Measurements from ENCODE around the gene PXDC1. TPM values are rescaled to one million over a fixed set of nuclear protein-coding genes. Genes with fewer than 3 reads are reported as not detected.

PXDC1 gene
- total RNA-seq, 1 experiment from 2014 or later = 36.2 TPM

- H3K36me3 ChIP-seq (ENCODE audit: control insufficient read depth, insufficient read depth, low read length) = no peaks in the 10 kb centered on the region
- in situ Hi-C loops (cut with HindIII; ENCODE audit: low pct_unique_long_range_greater_than_20kb, low sequenced_read_pairs) = no loop called here
- H3K9me3 ChIP-seq (ENCODE audit: control insufficient read depth, insufficient read depth, low read depth, low read length) = no peaks in the 10 kb centered on the region
- DNase-seq (ENCODE audit: low read depth, low spot score) = no peak
- intact Hi-C loops (cut with micrococcal nuclease; ENCODE audit: unreplicated experiment) = loop anchor here (5.0 kb wide), 2 partner anchors 82 to 262 kb away; no protein-coding TSS in a partner anchor
- ChIA-PET CTCF (interaction anchor here (0.9 to 1.2 kb wide), 2 partner anchors 188 to 233 kb away, joined by 3 to 8 read pairs; no protein-coding TSS in a partner anchor), POLR2A (no interaction called here)
- H3K4me1 ChIP-seq (ENCODE audit: control insufficient read depth, insufficient read depth, low read length) = peaks cover 64% of the 10 kb centered on the region
- TF ChIP-seq REST (IDR thresholded peaks at IDR 0.05; ENCODE audit: insufficient read depth in 1 of 2, low read depth in 2 of 2, low read length in 1 of 2) (no peak), TCF7L2 (IDR thresholded peaks at IDR 0.05; ENCODE audit: low read depth, low read length) (no peak), SIN3A (IDR thresholded peaks at IDR 0.05; ENCODE audit: borderline replicate concordance, insufficient read depth, low read depth, low read length) (no peak), POLR2AphosphoS5 (IDR thresholded peaks at IDR 0.05; ENCODE audit: low read depth, low read length) (no peak)
- TF ChIP-seq, protein P1, sequence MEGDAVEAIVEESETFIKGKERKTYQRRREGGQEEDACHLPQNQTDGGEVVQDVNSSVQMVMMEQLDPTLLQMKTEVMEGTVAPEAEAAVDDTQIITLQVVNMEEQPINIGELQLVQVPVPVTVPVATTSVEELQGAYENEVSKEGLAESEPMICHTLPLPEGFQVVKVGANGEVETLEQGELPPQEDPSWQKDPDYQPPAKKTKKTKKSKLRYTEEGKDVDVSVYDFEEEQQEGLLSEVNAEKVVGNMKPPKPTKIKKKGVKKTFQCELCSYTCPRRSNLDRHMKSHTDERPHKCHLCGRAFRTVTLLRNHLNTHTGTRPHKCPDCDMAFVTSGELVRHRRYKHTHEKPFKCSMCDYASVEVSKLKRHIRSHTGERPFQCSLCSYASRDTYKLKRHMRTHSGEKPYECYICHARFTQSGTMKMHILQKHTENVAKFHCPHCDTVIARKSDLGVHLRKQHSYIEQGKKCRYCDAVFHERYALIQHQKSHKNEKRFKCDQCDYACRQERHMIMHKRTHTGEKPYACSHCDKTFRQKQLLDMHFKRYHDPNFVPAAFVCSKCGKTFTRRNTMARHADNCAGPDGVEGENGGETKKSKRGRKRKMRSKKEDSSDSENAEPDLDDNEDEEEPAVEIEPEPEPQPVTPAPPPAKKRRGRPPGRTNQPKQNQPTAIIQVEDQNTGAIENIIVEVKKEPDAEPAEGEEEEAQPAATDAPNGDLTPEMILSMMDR (IDR thresholded peaks at IDR 0.05) = no peak
- no TSS peak for BruUV-seq (replicated peaks)
- H3K4me3 ChIP-seq (ENCODE audit: low read depth in 2 of 2, low read length in 2 of 2) = no peak overlapping the region
- H3K27ac ChIP-seq (ENCODE audit: low read length) = no peak overlapping the region
- H3K27me3 ChIP-seq (ENCODE audit: control insufficient read depth, insufficient read depth, low read length) = no peaks in the 10 kb centered on the region
- ATAC-seq = no peak
Observed at GRCh38 chr6:3744901-3745470, 6.5 kb downstream of the PXDC1 start.

- H3K4me3 ChIP-seq (ENCODE audit: low read depth in 2 of 2, low read length in 2 of 2) = no peak overlapping the region
- no peaks in the 10 kb centered on the region for H3K27me3 ChIP-seq (ENCODE audit: control insufficient read depth, insufficient read depth, low read length)
- no peaks in the 10 kb centered on the region for H3K36me3 ChIP-seq (ENCODE audit: control insufficient read depth, insufficient read depth, low read length)
- no peaks in the 10 kb centered on the region for H3K9me3 ChIP-seq (ENCODE audit: control insufficient read depth, insufficient read depth, low read depth, low read length)
- no peak for DNase-seq (ENCODE audit: low read depth, low spot score)
- intact Hi-C loops (cut with micrococcal nuclease; ENCODE audit: unreplicated experiment) = loop anchor here (5.0 kb wide), 1 partner anchor 263 kb away; no protein-coding TSS in a partner anchor
- peaks cover 60% of the 10 kb centered on the region for H3K4me1 ChIP-seq (ENCODE audit: control insufficient read depth, insufficient read depth, low read length)
- BruUV-seq (replicated peaks) = no TSS peak
- in situ Hi-C loops (cut with HindIII; ENCODE audit: low pct_unique_long_range_greater_than_20kb, low sequenced_read_pairs) = no loop called here
- ATAC-seq = peak; percentile 31; the same call in 1 of the 2 replicates
- peak overlapping the region; percentile 90 for H3K27ac ChIP-seq (ENCODE audit: low read length)
- ChIA-PET CTCF (interaction anchor here (1.2 kb wide), 1 partner anchor 189 kb away, joined by 8 read pairs; no protein-coding TSS in a partner anchor), POLR2A (no interaction called here)
- TF ChIP-seq, protein P1 (IDR thresholded peaks at IDR 0.05) = no peak
- TF ChIP-seq POLR2AphosphoS5 (IDR thresholded peaks at IDR 0.05; ENCODE audit: low read depth, low read length) = no peak
- TF ChIP-seq TCF7L2 (IDR thresholded peaks at IDR 0.05; ENCODE audit: low read depth, low read length) = no peak
- no peak for TF ChIP-seq SIN3A (IDR thresholded peaks at IDR 0.05; ENCODE audit: borderline replicate concordance, insufficient read depth, low read depth, low read length)
- TF ChIP-seq REST (IDR thresholded peaks at IDR 0.05; ENCODE audit: insufficient read depth in 1 of 2, low read depth in 2 of 2, low read length in 1 of 2) = no peak
Observed at GRCh38 chr6:3744211-3744900, 7.2 kb downstream of the PXDC1 start.

All from Panc1 (cell line).